ENCODE measurements around the gene EPYC.

EPYC gene

DNA sequence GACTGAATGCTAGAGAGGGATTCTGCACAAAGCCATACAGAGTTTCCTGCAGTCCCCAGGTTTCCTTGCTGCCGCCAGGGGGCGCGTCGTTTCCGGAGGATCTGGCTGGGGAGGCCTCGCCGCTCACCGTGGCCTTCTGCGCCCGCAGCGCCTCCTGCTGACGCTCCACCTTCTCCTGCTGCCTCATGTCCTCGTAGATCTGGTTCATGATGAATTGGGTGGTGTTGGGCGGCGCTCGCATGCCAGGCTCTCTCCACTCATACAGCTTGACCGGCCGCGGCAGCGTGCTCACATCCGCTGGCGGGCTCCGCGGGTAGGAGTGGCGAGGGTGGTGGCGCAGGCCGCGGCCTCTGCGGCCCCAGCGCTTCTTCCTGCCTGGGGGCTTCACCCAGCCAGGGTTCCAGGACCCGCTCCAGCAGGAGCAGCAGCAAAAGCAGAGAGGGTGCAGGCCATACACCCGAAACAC lies 50.8 kb downstream of the EPYC start:
- no peak for DNase-seq

DNA sequence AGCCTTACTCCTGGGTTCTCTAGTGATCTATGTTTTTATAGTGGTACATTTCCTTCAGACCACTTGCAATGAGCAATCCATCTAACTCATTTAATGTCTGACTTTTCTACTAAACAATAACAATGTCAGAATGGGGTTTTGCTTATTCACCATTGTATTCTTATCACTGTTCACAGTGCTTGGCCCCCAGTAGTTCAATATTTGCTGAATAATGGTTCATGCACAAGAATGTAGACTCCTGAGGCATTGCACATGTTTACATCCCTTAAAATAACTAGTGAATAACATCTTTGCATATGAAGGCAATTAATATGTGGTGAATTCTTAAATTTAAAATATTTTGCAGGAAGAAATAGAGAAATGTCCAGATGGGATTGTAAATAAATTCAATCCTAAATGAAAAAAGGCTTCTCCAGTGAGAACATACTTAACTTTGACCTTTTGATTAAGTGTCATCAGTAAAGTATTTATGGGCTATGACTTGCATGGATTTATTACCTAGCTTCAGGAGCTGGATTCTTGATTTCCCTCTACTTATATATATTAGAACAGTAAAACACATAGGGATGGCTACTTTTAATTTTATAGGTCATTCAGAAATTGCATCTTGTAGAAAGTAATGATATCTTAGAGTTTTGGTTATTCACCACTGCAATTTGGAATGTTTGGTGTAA lies 53.2 kb downstream of the EPYC start:
- no peak for DNase-seq

DNA sequence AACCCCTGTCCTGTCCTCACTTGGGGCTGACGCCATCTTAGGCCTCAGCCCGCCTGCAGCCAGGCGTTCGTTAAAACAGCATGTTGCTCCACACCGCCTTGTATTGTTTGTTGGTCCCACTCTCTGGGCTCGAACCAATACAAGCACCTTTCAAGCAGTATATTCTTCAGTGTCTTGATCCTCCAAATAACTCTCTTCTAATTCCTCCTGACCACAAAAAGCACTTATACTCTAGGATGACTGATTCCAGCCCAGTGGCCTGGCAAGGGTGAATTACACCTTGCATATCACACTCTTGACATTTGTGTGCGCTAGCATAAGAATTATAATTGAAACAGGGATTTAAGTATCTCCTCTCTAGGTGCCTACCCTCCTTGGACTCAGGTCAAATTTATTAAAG lies 56.9 kb downstream of the EPYC start:
- DNase-seq: no peak

DNA sequence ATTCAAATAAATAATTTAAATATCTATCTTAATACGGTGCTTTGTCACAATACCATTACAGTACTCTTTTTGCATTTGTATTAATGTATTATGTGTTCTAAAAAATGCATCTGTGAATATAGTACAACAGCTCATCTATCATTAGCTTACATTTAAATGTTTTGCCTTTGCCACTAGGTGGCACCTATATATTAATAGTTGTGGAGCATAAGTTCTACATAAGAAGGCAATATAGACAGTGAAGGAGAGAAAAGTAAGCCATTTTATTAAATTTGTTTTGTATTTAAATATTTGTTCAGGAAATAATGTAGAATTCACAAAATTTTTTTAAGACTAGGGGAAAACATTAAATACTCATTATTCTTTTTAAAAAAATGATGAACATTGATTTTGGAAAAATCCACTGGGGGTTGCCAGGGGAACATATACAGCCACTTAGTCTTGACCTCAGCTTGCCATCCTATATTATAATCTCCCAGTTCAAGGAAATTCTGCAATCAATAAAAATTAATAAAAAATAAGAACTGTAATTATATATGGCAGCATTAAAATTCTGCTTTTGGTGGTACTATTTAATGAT lies 59.6 kb downstream of the EPYC start:
- DNase-seq: no peak

DNA sequence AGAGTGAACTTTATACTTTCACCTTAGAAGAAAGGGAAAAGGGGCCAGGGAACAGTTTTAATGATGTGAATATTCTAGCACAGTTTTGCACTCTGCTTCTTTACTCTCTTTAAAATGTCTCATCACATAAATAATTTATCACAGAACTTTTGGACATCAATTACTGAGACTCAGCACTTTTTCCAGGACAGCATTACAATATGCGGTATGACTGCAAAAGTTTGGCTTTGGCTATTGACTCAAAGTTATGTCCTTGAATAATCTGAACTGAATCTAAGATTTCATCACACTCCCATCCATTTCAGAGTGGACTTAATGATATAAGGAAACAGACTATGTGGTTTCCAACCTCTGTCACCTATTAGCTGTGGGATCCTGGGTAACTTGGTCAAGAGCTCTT lies 61.5 kb downstream of the EPYC start:
- no peak for DNase-seq

DNA sequence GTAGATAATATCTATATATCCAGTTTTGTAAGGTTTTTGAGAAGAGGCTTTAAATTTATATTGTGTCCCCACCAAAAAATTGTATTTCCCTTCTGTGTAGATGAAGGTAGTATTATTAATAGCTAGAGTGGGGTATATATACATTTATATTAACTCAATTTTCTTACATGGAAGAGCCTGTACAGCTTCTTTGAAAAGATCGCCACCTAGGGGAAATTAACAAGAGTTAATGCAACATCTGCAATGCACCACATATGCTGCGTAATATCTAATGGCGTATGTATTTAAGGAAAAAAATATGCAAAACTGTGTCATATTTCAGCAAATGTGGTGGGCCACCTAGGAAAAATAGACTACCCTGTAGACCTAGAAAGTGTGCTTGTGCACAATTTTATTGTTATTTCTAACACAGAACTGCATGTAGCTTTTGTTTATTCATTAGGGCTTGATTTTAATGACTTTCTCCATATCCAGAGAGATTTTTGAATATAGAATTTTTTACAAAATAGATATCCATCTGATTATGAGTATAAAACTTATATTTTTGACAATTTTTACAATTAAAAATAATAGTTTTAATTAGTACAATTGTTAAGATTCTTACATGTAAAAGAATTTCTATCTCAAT lies 63.8 kb downstream of the EPYC start:
- DNase-seq: no peak

DNA sequence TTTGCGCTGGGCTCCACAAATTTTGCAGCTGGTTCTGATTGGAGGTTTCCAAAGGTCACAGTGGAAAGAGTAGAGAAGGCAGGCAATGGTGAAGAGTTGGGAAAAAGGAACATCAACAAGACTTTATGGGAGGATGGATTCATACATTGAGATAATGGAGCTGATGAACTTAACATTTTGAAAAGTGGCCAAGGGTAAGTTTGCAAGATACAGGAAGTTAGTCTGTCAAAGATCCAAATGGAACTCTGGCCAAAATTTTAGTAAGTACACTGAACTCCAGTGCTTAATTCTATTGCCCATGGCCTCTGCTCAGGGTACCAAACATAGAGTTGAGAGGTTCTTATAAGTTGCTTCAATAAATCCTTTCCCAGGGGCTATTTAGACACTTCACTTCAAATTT lies 65.4 kb downstream of the EPYC start:
- no peak for DNase-seq

DNA sequence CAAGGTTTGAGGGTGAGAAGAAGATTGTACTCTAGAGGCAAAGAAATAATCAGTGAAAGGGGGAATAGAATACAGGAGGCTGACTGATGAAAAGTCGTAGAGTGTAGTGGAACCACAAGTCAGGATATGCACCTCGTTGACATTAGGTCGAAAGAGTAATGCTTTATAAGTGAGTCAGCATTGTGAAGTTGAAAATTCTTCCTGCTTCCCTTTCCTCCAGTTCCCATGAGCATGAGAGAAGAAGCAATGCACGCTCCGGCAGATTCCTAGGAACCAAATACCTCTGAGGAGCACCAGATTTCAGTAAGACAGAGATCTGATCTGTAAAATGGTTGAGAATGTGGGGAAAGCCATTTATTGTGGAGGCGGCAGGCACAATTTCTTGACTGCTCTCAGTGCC lies 66.3 kb downstream of the EPYC start:
- no peak for DNase-seq

DNA sequence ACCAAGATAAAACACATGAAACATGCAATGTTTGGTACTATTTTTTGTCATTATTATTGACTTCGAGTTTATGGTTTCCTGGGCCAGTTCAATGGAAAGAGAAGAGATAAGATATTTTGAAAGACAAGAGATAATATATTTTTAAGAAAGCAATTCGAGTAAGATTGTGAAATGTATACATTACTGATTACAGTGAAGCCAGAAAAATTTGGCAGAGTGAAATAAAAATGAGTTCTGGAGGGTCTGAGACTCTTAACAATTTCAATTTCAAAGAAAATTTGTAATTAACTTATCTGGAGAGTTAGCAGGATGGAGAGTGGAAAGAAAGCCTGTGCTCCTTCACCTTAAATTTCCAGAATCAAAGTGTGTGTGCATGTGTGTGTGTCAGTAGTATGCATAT lies 67.1 kb downstream of the EPYC start:
- no peak for DNase-seq

DNA sequence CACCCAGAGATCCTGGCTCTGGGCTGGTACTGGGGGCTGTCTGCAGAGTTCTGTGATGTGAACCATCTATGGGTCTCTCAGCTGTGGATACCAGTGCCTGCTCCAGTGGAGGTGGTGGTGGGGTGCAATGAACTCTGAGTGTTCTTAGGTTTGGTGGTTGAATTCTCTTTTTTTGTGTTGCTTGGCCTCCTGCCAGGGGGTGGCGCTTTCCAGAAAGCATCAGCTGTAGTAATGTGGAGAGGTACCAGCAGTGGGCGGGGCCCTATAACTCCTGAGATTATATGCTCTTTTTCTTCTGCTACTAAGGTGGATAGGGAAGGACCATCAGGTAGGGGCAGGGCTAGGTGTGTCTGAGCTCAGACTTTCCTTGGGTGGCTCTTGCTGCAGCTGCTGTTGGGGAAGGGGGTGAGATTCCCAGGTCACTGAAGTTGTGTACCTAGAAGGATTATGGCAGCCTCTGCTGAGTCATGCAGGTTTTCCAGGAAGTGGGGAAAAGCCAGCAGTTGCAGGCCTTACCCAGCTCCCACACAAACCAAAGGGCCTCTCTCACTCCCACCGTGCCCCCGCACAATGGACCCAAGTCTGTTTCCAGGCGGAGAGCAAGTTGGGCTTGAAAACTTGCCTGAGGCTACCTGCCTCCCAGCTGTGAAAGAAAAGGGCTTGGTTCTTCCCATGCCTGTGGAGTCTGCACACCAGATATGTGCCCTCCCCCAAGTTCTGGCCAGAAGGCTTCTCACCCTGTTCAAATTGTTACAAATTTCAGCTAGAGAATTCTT lies 68.4 kb downstream of the EPYC start:
- no peak for DNase-seq

DNA sequence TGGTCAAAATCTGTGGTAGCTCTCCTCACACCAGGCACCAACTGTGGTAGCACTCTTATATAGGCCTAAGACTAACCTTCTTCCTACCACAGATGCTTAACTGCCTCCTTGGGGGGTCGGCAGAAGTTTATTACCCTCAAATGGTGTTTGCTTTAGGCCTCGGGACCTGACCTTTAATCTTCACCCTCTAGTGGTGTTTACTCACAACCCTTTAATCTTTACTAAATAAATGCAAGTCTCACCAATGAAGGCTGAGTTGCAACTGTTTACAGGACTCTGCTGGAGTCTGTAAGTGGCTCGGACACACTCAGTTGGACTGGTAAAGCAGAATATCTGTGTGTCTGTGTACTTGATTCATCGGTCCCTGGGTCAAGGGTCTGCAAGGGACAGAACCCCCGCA lies 79.2 kb downstream of the EPYC start:
- no peak for DNase-seq

DNA sequence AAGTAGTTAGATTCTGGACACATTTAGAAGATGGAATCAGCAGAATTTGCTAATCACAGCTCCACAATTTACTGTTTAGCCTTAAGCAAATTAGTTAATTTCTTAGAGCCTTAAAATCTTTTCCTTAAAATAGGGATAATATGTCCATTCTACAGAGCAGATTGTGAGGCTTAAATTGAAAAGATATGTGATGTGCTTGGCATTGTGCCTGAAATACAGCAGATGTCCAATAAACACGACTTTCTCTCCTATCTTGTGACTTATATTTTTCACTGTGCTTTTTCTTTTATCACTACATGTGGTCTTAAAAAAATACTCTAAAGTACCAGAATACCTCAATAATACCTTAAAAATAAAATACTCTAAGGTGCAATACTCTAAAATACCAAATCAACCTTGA lies 80.4 kb downstream of the EPYC start:
- DNase-seq: no peak

DNA sequence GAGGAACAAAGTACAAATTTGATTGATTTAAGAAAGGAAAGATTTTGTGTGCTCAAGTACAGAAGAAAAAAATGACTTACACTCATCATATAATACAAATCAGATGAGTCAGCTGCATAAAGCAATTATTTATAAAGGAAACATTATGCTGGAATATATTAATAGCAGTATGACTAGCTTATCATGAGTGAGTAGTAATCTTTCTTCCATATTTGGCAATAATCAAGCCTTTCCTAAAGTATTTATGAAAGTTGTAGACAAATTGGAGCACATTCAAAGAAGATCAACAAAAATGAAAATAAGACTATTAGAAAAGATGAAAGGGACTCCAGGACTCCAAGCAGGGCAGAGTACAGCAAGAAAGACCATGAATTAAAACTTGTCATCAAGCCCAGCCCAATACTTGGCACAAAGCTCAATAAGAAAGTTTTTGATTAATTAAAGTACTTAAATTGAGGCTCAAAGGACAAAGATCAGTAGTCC lies 82.6 kb downstream of the EPYC start:
- DNase-seq: no peak

DNA sequence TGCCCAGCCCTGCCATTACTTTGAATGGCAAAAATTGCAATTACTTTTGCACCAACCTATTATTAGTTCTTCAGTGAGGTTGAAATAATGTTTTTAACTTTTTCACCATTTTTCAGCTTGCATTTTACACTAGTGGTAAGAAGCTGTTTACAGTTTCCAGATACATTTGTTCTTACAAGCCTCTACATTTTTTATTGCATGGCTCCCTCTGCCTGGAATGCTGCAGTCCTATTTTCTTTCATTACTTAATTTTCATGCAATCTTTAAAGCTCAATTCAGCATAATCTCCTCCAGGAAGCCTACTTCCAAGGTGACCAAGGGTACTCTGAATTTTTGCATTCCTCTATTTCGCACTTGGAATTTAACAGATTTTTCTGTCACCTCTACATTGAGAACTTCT lies 83.2 kb downstream of the EPYC start:
- DNase-seq: no peak

DNA sequence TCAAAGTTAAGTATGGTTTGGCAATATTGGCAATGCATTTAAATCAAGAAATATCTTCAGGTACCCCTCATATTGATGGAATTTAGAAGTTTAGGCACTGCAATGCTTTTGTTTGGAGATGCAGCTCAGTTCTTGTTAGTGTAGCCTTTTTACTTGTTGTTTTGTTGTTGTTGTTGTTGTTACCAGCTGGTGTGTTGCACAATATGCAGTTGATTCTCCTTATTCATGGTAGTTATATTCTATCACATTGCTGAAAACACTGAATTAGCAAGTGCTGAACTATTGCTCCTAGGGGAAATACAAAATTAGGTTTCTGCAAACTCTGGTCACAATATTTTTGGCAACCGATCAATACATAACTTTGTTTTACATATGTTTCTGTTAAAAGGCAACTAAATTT lies 84.5 kb downstream of the EPYC start:
- no peak for DNase-seq

DNA sequence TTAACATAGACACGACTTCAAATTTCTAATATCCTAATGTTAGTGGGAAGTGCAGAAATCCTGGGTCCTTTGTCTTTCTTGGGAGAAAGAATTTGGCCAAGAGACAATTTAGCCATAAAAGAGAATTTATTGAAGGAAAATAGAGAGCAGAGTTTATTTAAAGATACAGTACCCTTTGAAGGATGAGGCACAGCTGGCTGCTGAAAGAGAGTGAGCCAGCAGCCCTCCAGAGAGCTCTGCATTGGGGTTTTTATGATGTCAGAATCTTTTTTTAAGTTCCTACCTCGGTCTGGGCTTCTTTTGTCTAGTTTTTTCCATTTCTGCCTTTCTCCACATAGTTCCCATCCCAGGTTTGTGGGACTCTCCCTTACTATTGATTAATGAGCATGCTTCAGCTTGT lies 87.3 kb downstream of the EPYC start:
- no peak for DNase-seq

DNA sequence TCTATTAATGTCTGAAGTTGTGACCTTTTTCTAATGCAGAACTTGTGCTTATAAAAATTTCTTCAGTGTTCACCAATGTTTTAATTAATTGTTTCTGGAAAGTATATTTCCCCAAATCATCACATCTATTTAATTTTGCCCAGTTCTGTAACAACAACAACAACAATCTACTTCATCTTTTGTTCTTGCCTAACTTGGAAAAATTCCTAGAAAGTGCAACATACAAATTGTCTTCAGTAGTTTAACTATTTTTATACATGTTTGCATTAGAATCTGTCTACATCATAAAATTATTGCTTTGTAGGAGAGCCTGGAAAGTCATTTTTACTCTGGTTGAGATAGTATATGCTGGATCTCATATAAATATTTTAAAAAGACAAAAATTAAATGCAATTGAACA lies 88.3 kb downstream of the EPYC start:
- no peak for DNase-seq

DNA sequence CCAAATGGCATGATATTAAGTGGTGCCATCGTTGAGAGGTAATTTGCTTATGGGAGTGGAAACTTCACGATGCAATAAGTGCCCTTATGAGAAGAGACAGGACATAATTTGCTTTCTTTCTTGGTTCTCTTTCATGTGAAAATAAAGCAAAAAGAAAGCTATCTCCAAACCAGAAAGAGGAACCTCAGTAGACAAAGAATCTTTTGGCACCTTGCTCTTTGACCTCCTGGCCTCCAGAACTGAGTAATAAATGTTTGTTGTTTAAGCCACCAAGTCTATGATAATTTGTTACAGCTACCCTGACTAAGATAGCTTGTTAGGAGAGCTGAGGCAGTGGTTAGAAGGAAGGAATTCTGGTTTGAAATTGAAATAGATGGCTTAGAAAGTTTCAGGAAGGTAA lies 89.4 kb downstream of the EPYC start:
- DNase-seq: no peak
